OCI-LY1 (cell line): ENCODE results near the gene IL36RN.

ENCODE experiments used
- H2AFZ ChIP-seq: fragments of 200-600 bp; sonication (generic), shearing (Covaris generic); 2 replicates; pipeline ENCODE4 v1.6.0; 2014; ENCODE audit warnings: antibody characterized with exemption, mild to moderate bottlenecking, low read length
- H3F3A ChIP-seq: fragments of 200-600 bp; sonication (generic), shearing (Covaris generic); 2 replicates; pipeline ENCODE4 v1.6.0; 2014; ENCODE audit warnings: mild to moderate bottlenecking, antibody characterized with exemption, low read length, moderate library complexity; ENCODE audit not compliant: insufficient read depth
- H3K27ac ChIP-seq: fragments of 200-600 bp; sonication (generic); 2 replicates; pipeline ENCODE4 v1.5.1; 2014; ENCODE audit warnings: low read length, mixed run types, mild to moderate bottlenecking, low read depth; ENCODE audit not compliant: poor library complexity, severe bottlenecking
- H3K27me3 ChIP-seq: fragments of 200-600 bp; sonication (generic); 2 replicates; pipeline ENCODE4 v1.6.0; 2014; ENCODE audit warnings: antibody characterized with exemption, mild to moderate bottlenecking, low read length, moderate library complexity; ENCODE audit not compliant: insufficient read depth
- H3K36me3 ChIP-seq: fragments of 200-600 bp; sonication (generic); 2 replicates; pipeline ENCODE4 v1.6.1; 2014; ENCODE audit warnings: mild to moderate bottlenecking, antibody characterized with exemption, low read length, moderate library complexity, mixed read lengths; ENCODE audit not compliant: insufficient read depth
- H3K4me1 ChIP-seq: fragments of 200-600 bp; sonication (generic); 2 replicates; pipeline ENCODE4 v1.5.1; 2014; ENCODE audit warnings: mild to moderate bottlenecking, low read length, moderate library complexity; ENCODE audit not compliant: insufficient read depth, severe bottlenecking
- H3K4me2 ChIP-seq: fragments of 200-600 bp; sonication (generic), shearing (Covaris generic); 2 replicates; pipeline ENCODE4 v1.6.1; 2014; ENCODE audit warnings: low read length
- H3K4me3 ChIP-seq: fragments of 200-600 bp; sonication (generic); 2 replicates; pipeline ENCODE4 v1.5.1; 2014; ENCODE audit warnings: low read length, low read depth, mild to moderate bottlenecking, mixed read lengths; ENCODE audit not compliant: poor library complexity, severe bottlenecking
- H3K79me2 ChIP-seq: fragments of 200-600 bp; shearing (Covaris generic); 2 replicates; pipeline ENCODE4 v1.6.1; 2016; ENCODE audit warnings: mixed run types, low read length, mixed read lengths; ENCODE audit not compliant: insufficient read depth
- H3K9ac ChIP-seq: fragments of 200-600 bp; sonication (generic), shearing (Covaris generic); 2 replicates; pipeline ENCODE4 v1.6.1; 2014; ENCODE audit warnings: mild to moderate bottlenecking, low read length, mixed read lengths
- H3K9me2 ChIP-seq: fragments of 200-600 bp; sonication (generic), shearing (Covaris generic); 2 replicates; pipeline ENCODE4 v1.6.1; 2014; ENCODE audit warnings: low read depth, mild to moderate bottlenecking, low read length, mixed read lengths
- H3K9me3 ChIP-seq: fragments of 200-600 bp; shearing (Covaris generic); 2 replicates; pipeline ENCODE4 v1.6.1; 2014; ENCODE audit warnings: low read length, mixed read lengths
- H4K20me1 ChIP-seq: fragments of 200-600 bp; sonication (generic), shearing (Covaris generic); 2 replicates; pipeline ENCODE4 v1.6.0; 2016; ENCODE audit warnings: mild to moderate bottlenecking, low read length; ENCODE audit not compliant: insufficient read depth
- EZH2 ChIP-seq: fragments of 200-600 bp; sonication (generic), shearing (Covaris generic); IDR thresholded peaks from 2 replicates; pipeline ENCODE4 v1.8.0; 2017; ENCODE audit warnings: borderline replicate concordance, mixed run types, mild to moderate bottlenecking, antibody characterized with exemption, low read length, moderate library complexity, mixed read lengths
- TF ChIP-seq, protein P1 (sequence below): fragments of 200-600 bp; sonication (generic), shearing (Covaris generic); IDR thresholded peaks from 2 replicates; pipeline ENCODE4 v1.5.1; 2017; ENCODE audit warnings: mild to moderate bottlenecking, antibody characterized with exemption, low read length, moderate library complexity, mixed read lengths

IL36RN gene

DNA sequence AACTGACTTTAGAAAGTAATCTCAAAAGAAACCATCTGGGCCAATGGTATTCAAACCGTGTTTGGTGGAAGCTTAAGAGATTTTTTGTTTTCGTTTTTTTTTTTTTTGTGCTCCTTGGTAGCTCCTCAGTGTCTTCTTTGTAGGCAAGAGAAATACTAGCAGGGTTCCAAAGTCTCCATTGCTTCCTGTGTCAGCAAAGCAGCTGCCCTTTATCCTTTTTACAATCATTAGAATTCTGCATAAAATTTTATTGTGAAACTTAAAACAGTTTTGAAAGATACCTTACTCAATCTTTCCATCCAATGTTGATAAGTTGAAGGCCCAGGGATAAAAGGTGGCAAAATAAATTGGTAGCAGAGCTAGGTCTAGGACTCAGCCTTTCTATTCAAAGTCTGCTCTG is 9.3 kb downstream of the IL36RN start:
- Histone ChIP-seq H4K20me1 (no peaks in the 10 kb centered on the region), H3K4me3 (no peak overlapping the region), H3K4me1 (no peaks in the 10 kb centered on the region), H3K4me2 (no peak overlapping the region), H3F3A (no peaks in the 10 kb centered on the region), H3K36me3 (no peaks in the 10 kb centered on the region), H3K9ac (no peak overlapping the region), H3K9me3 (no peaks in the 10 kb centered on the region), H3K79me2 (no peaks in the 10 kb centered on the region), H2AFZ (no peak overlapping the region), H3K9me2 (no peaks in the 10 kb centered on the region), H3K27me3 (no peaks in the 10 kb centered on the region; the same call in 1 of the 2 replicates), H3K27ac (no peak overlapping the region)
- no peak for TF ChIP-seq EZH2
- TF ChIP-seq, protein P1, sequence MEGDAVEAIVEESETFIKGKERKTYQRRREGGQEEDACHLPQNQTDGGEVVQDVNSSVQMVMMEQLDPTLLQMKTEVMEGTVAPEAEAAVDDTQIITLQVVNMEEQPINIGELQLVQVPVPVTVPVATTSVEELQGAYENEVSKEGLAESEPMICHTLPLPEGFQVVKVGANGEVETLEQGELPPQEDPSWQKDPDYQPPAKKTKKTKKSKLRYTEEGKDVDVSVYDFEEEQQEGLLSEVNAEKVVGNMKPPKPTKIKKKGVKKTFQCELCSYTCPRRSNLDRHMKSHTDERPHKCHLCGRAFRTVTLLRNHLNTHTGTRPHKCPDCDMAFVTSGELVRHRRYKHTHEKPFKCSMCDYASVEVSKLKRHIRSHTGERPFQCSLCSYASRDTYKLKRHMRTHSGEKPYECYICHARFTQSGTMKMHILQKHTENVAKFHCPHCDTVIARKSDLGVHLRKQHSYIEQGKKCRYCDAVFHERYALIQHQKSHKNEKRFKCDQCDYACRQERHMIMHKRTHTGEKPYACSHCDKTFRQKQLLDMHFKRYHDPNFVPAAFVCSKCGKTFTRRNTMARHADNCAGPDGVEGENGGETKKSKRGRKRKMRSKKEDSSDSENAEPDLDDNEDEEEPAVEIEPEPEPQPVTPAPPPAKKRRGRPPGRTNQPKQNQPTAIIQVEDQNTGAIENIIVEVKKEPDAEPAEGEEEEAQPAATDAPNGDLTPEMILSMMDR, result no peak

DNA sequence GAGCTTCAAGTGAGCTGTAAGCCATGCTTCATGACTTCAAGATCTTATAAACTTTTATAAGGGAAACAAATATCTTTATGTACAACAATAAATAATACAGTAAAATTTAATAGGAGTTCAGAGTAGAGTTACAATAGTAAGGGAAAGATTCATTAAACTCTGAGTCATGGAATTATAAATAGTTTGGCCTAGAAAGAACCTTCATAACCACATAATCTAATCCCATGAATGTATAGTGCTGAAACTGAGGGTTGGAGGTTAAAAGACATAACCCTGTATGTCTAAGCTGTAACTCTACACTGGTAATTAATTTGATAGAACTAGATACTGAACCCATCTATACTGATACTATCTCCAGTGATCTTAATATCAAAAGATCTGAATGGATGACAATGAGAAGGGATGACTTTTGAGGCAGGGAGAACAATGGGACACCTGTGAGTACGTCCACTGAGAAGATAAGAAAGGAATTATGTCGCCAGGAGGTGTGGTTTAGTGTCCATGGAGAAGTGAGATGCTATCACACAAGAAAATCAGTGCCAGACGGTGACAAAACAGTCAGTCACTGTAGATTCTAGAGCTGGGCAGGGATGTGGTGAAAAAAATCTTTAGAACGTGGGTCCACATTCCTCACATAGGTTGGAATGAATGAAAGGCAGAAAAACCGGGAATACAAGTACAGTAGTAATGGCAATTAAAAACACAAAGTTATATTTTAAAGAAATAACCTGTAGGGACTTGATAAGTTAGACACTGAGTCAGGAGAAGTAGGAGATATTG is 9.9 kb downstream of the IL36RN start:
- Histone ChIP-seq H3K27ac (no peak overlapping the region), H3K9ac (no peak overlapping the region), H2AFZ (no peak overlapping the region), H3K36me3 (no peaks in the 10 kb centered on the region), H3K4me3 (no peak overlapping the region), H3F3A (no peaks in the 10 kb centered on the region), H3K79me2 (no peaks in the 10 kb centered on the region), H3K9me3 (no peaks in the 10 kb centered on the region), H3K9me2 (no peaks in the 10 kb centered on the region), H3K4me2 (no peak overlapping the region), H3K27me3 (no peaks in the 10 kb centered on the region; the same call in 1 of the 2 replicates), H3K4me1 (no peaks in the 10 kb centered on the region), H4K20me1 (no peaks in the 10 kb centered on the region)
- TF ChIP-seq, protein P1, result no peak
- no peak for TF ChIP-seq EZH2

- no peak overlapping the region for H3K9ac ChIP-seq
- H3K27me3 ChIP-seq, result no peaks in the 10 kb centered on the region; the same call in 1 of the 2 replicates
- H3K4me1 ChIP-seq, result no peaks in the 10 kb centered on the region
- no peaks in the 10 kb centered on the region for H3K9me3 ChIP-seq
- no peaks in the 10 kb centered on the region for H3F3A ChIP-seq
- H3K79me2 ChIP-seq, result no peaks in the 10 kb centered on the region
- no peak overlapping the region for H2AFZ ChIP-seq
- no peaks in the 10 kb centered on the region for H4K20me1 ChIP-seq
- TF ChIP-seq, protein P1, result no peak
- TF ChIP-seq EZH2, result no peak
- H3K27ac ChIP-seq, result no peak overlapping the region
- no peaks in the 10 kb centered on the region for H3K9me2 ChIP-seq
- no peak overlapping the region for H3K4me3 ChIP-seq
- no peaks in the 10 kb centered on the region for H3K36me3 ChIP-seq
- H3K4me2 ChIP-seq, result no peak overlapping the region
Observed at GRCh38 chr2:113069676-113070605, 10.9 kb downstream of the IL36RN start.
